HuH-7.5 (cell line): Measurements from ENCODE around the gene GPR27.

Experiments used
- DNase-seq: peaks from one replicate; pipeline ENCODE4 v3.0.0; 2011; ENCODE audit warnings: low spot score

The GPR27 gene

GRCh38 chr3:71785532-71786216 is 32.0 kb downstream of the GPR27 start:
- no peak for DNase-seq

DNA sequence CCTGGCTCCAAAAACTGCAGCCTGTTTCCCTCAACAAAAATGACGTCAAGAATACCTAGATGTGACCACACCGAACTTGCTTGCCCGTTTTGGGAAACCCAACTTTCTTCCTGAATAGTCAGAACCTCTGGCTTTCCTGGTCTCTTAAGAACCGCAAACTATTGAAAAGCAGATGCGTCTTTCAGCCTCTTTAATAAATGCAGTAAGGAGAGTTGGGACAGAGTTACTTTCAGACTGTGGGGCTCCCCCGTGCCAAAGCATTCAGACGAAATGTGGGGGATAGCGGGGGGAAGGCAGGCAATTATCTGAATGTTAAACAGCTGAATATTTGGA is 32.5 kb downstream of the GPR27 start:
- DNase-seq: no peak

- no peak for DNase-seq
These were observed 32.9 kb downstream of the GPR27 start for GRCh38 chr3:71786551-71786950.

- no peak for DNase-seq
These were observed 34.3 kb downstream of the GPR27 start for GRCh38 chr3:71787851-71788405.

GRCh38 chr3:71789922-71790321 is 36.3 kb downstream of the GPR27 start:
- no peak for DNase-seq

- no peak for DNase-seq
These were observed 38.0 kb downstream of the GPR27 start for GRCh38 chr3:71791634-71792033.

- no peak for DNase-seq
These were observed 42.6 kb downstream of the GPR27 start for GRCh38 chr3:71796290-71796689.

GRCh38 chr3:71797455-71797854 is 43.8 kb downstream of the GPR27 start:
- DNase-seq: no peak

GRCh38 chr3:71800023-71800422 is 46.4 kb downstream of the GPR27 start:
- no peak for DNase-seq

DNA sequence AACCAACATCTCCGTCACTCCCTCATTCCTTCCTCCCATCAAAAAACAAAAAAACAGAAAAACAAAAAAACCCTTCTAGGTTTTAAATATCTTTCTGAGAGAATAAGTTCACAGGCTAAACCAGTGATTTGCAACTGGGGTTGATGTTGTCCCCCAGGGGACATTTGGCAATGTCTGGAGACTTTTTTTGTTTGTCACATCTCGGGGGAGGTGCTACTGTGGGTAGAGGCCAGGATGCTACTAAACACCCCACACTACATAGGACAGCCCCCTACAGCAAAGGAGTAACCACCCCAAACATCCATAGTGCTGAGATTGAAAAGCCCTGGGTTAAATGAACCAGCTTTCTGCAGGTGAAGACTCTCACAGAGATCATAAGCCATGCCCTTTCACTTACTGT is 48.3 kb downstream of the GPR27 start:
- no peak for DNase-seq

DNA sequence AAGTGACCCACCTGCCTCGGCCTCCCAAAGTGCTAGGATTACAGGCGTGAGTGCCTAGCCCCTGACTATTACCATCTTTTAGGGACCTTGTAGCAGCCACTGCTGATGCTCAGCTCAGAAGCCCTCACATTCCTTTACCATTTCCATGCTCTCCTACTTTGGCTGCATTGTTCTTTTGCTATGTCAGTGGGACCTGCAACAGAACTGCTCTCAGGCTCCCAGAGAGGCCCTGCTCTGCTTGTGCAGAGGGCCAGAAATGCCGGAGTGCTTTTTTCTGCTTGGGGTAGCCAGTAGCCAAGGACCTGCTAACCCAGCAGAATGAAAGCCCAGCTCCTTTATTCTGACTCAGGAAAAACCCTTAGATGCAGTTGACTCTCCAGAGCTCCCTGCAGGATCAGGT is 49.6 kb downstream of the GPR27 start:
- no peak for DNase-seq

DNA sequence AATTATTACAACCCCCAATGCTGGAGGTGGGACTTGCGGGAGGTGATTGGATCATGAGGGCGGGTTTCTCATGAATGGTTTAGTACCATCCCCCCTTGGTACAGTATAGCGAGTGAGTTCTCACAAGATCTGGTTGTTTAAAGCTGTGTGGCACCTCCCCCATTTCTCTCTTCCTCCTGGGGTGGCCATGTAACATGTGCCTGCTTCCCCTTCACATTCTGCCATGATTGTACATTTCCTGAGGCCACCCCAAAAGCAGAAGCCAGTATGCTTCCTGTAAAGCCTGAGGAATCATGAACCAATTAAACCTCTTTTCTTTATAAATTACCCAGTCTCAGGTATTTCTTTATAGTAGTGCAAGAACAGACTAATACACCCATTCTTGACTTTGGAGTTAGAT is 51.5 kb downstream of the GPR27 start:
- no peak for DNase-seq

GRCh38 chr3:71805691-71806090 is 52.0 kb downstream of the GPR27 start:
- no peak for DNase-seq
